ENCODE results near the gene IMPDH2. TPM values are rescaled to one million over a fixed set of nuclear protein-coding genes. Genes with fewer than 3 reads are reported as not detected.
A peak's percentile ranks its signal among the peaks of the same experiment; 100 is the strongest.

The IMPDH2 gene
- total RNA-seq, 2 donors from 2014 or later: 92.6 to 166 TPM

DNA sequence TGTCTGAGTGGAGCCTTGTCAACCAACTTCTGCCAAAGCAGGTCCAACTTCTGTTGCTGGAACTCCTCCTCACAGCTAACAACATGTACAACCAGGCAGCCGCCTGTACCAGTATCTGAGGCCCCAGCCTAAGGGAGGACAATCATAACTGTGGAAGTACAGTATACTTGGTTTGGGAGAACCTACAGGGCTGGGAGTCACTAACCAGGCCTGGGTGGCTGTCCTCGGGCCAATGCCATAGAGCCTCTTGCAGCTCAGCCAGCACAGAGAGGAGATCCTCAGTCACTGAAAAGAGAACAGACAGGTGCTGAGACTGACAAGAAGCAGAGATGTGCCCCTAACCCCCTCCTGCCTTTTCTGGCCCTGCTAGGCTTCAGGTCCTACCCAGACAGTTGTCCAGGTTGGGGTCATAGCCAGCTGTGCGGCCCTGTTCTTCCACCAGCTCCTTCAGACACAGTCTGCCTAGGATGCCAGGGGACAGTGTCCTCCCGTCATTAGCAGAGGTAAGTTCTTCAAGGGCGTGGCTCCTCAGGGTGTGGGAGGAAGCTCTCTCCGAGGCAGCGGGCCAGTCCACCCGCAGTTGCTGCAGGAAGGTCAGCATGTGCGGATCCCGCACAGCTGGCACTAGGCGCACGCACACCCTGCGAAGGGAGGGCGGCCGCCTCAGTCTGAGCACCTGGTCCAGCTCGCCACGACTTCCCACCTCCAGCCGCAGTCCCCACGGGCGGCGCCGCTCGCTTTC, 11.8 kb downstream of the IMPDH2 start:
- peaks cover 0 to 14% of the 10 kb centered on the region in 2 donors for H3K36me3 ChIP-seq (replicated peaks in 1 of 2; ENCODE audit: insufficient read depth in 1 of 2, low read depth in 2 of 2)
- no peaks in the 10 kb centered on the region for H3K9me3 ChIP-seq
- H3K27ac ChIP-seq: peak overlapping the region; percentile 62 to 87 (median 72)
- WGBS, 2 donors: 5 to 16% methylated on average over 8 to 23 of the region's 23 CpGs
- peaks cover 52% of the 10 kb centered on the region for H3K4me1 ChIP-seq
- peak overlapping the region; percentile 75 to 86 for H3K4me3 ChIP-seq
- intact Hi-C loops (cut with DNase I): no loop called here
- TF ChIP-seq, protein P1, sequence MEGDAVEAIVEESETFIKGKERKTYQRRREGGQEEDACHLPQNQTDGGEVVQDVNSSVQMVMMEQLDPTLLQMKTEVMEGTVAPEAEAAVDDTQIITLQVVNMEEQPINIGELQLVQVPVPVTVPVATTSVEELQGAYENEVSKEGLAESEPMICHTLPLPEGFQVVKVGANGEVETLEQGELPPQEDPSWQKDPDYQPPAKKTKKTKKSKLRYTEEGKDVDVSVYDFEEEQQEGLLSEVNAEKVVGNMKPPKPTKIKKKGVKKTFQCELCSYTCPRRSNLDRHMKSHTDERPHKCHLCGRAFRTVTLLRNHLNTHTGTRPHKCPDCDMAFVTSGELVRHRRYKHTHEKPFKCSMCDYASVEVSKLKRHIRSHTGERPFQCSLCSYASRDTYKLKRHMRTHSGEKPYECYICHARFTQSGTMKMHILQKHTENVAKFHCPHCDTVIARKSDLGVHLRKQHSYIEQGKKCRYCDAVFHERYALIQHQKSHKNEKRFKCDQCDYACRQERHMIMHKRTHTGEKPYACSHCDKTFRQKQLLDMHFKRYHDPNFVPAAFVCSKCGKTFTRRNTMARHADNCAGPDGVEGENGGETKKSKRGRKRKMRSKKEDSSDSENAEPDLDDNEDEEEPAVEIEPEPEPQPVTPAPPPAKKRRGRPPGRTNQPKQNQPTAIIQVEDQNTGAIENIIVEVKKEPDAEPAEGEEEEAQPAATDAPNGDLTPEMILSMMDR (IDR thresholded peaks at IDR 0.05): no peak
- no peak for TF ChIP-seq POLR2A (IDR thresholded peaks at IDR 0.05)
- no peak for ATAC-seq
- peak in 1 of 4 donors; percentile 17 for DNase-seq
- no peaks in the 10 kb centered on the region for H3K27me3 ChIP-seq

GRCh38 chr3:49016414-49017228, 12.6 kb downstream of the IMPDH2 start:
- TF ChIP-seq POLR2A (IDR thresholded peaks at IDR 0.05): no peak
- TF ChIP-seq, protein P1 (IDR thresholded peaks at IDR 0.05): no peak
- ATAC-seq: no peak
- H3K27ac ChIP-seq: peak overlapping the region in 1 of 4 donors; percentile 87
- peaks cover 59% of the 10 kb centered on the region for H3K4me1 ChIP-seq
- no peak for DNase-seq
- intact Hi-C loops (cut with DNase I): no loop called here
- H3K36me3 ChIP-seq (replicated peaks in 1 of 2; ENCODE audit: insufficient read depth in 1 of 2, low read depth in 2 of 2): peaks cover 0 to 14% of the 10 kb centered on the region in 2 donors
- H3K27me3 ChIP-seq: no peaks in the 10 kb centered on the region
- no peaks in the 10 kb centered on the region for H3K9me3 ChIP-seq
- 74 to 85% methylated on average over 4 to 6 of the region's 6 CpGs for WGBS, 2 donors
- no peak overlapping the region for H3K4me3 ChIP-seq

GRCh38 chr3:49015765-49016164, 13.4 kb downstream of the IMPDH2 start:
- ATAC-seq (no peak), DNase-seq (no peak)
- WGBS, 2 donors: 80 to 86% methylated on average over 6 of the region's 6 CpGs
- TF ChIP-seq POLR2A (IDR thresholded peaks at IDR 0.05): no peak
- TF ChIP-seq, protein P1 (IDR thresholded peaks at IDR 0.05): no peak
- H3K9me3 ChIP-seq: no peaks in the 10 kb centered on the region
- peaks cover 0 to 14% of the 10 kb centered on the region in 2 donors for H3K36me3 ChIP-seq (replicated peaks in 1 of 2; ENCODE audit: insufficient read depth in 1 of 2, low read depth in 2 of 2)
- no peak overlapping the region for H3K4me3 ChIP-seq
- H3K27me3 ChIP-seq: no peaks in the 10 kb centered on the region
- peaks cover 64% of the 10 kb centered on the region for H3K4me1 ChIP-seq
- H3K27ac ChIP-seq: no peak overlapping the region
- intact Hi-C loops (cut with DNase I): no loop called here

DNA sequence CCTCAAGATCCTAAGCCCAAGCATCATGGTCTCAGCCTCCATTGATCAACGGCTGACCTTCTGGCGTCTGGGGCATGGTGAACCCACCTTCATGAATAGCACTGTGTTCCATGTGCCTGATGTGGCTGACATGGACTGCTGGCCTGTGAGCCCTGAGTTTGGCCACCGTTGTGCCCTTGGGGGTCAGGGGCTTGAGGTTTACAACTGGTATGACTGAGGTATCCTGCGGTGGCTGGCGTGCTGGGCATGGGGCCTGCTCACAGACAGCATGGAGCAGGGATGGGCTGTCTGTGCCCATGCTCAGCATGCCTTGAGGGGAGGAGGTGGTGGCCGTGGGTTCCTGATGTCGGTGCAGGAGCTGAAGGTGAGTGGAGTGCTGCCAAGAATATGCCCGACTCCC, 14.1 kb downstream of the IMPDH2 start:
- TF ChIP-seq, protein P1 (IDR thresholded peaks at IDR 0.05): no peak
- TF ChIP-seq POLR2A (IDR thresholded peaks at IDR 0.05): no peak

More for the DNA sequence above, 14.1 kb downstream of the IMPDH2 start:
- intact Hi-C loops (cut with DNase I): no loop called here
- Histone ChIP-seq H3K36me3 (replicated peaks in 1 of 2; ENCODE audit: insufficient read depth in 1 of 2, low read depth in 2 of 2) (peaks cover 0 to 14% of the 10 kb centered on the region in 2 donors), H3K4me3 (no peak overlapping the region), H3K27me3 (no peaks in the 10 kb centered on the region), H3K4me1 (peaks cover 58% of the 10 kb centered on the region), H3K27ac (no peak overlapping the region), H3K9me3 (no peaks in the 10 kb centered on the region)
- 74 to 85% methylated on average over 7 to 8 of the region's 8 CpGs for WGBS, 2 donors
- DNase-seq (no peak), ATAC-seq (no peak)

Data from body of pancreas (tissue), 4 donors.